SK-N-SH (cell line): ENCODE measurements around the gene ILK. TPM values are rescaled to one million over a fixed set of nuclear protein-coding genes. Genes with fewer than 3 reads are reported as not detected.
A peak's percentile ranks its signal among the peaks of the same experiment; 100 is the strongest.

ENCODE experiments used
- CTCF ChIA-PET: fragments of 300-600, 350-600 bp; formaldehyde crosslinking; extraction: SDS; loops from one replicate; lab custom pipeline; 2021; lab: Yijun Ruan, JAX
- POLR2A ChIA-PET: fragments of 350-600 bp; sonication (Branson Sonifier 250); formaldehyde crosslinking; extraction: SDS; loops from one replicate; lab custom pipeline; 2020; ENCODE audit warnings: antibody characterized with exemption, inconsistent platforms; lab: Yijun Ruan, JAX
- DNase-seq: peaks from one replicate; pipeline ENCODE4 v3.0.0; 2012
- H2AFZ ChIP-seq: fragments of 200-600 bp; sonication (generic); 2 replicates; pipeline ENCODE4 v1.8.1; 2016; ENCODE audit warnings: antibody characterized with exemption, mild to moderate bottlenecking, low read depth
- H3F3A ChIP-seq: fragments of 200-600 bp; sonication (generic); replicated peaks from 2 replicates; pipeline ENCODE3; 2016; ENCODE audit warnings: antibody characterized with exemption, mild to moderate bottlenecking; ENCODE audit not compliant: insufficient read depth
- H3K27ac ChIP-seq, 2 experiments: fragments of 200-500 bp in 1 of 2; fragments of 200-600 bp in 1 of 2; sonication (Bioruptor generic) in 1 of 2; sonication (generic), shearing (Covaris generic) in 1 of 2; 2 replicates each; pipeline versions ENCODE4 v1.5.1 to v1.6.1; 2014 to 2016; ENCODE audit warnings: low read depth in 2 of 2, inconsistent platforms in 1 of 2, low read length in 1 of 2, mild to moderate bottlenecking in 1 of 2, mixed read lengths in 1 of 2
- H3K27me3 ChIP-seq: fragments of 200-600 bp; sonication (generic), shearing (Covaris generic); 2 replicates; pipeline ENCODE4 v1.6.1; 2016; ENCODE audit warnings: mixed run types; ENCODE audit not compliant: insufficient read depth
- H3K36me3 ChIP-seq, 2 experiments: fragments of 200-500 bp in 1 of 2; fragments of 200-600 bp in 1 of 2; sonication (Bioruptor generic) in 1 of 2; sonication (generic) in 1 of 2; replicated peaks in 1 of 2; 2 replicates each; pipeline versions ENCODE3 to v1.5.1; 2014 to 2016; ENCODE audit warnings: low read length in 1 of 2, mild to moderate bottlenecking in 1 of 2; ENCODE audit not compliant: insufficient read depth in 2 of 2, control insufficient read depth in 1 of 2
- H3K4me1 ChIP-seq, 2 experiments: fragments of 200-500 bp in 1 of 2; fragments of 200-600 bp in 1 of 2; sonication (Bioruptor generic) in 1 of 2; sonication (generic), shearing (Covaris generic) in 1 of 2; 2 replicates each; pipeline versions ENCODE4 v1.5.1 to v1.6.1; 2014 to 2016; ENCODE audit warnings: low read depth in 1 of 2, low read length in 1 of 2, mixed run types in 1 of 2; ENCODE audit not compliant: insufficient read depth in 2 of 2, control insufficient read depth in 1 of 2
- H3K4me2 ChIP-seq: fragments of 200-600 bp; sonication (generic), shearing (Covaris generic); 2 replicates; pipeline ENCODE4 v1.6.1; 2017; ENCODE audit warnings: mixed run types
- H3K4me3 ChIP-seq, 2 experiments: fragments of 200-500 bp in 1 of 2; fragments of 200-600 bp in 1 of 2; sonication (Bioruptor generic) in 1 of 2; sonication (generic), shearing (Covaris generic) in 1 of 2; 2 replicates each; pipeline versions ENCODE4 v1.5.1 to v1.8.1; 2014 to 2016; ENCODE audit warnings: low read depth in 2 of 2, inconsistent platforms in 1 of 2, low read length in 1 of 2, mild to moderate bottlenecking in 1 of 2, mixed read lengths in 1 of 2, moderate library complexity in 1 of 2
- H3K79me2 ChIP-seq: fragments of 200-600 bp; sonication (generic); 2 replicates; pipeline ENCODE4 v1.8.1; 2017; ENCODE audit warnings: mild to moderate bottlenecking; ENCODE audit not compliant: insufficient read depth
- H3K9ac ChIP-seq: fragments of 200-600 bp; sonication (generic); 2 replicates; pipeline ENCODE4 v1.6.1; 2017; ENCODE audit warnings: mixed run types
- H3K9me2 ChIP-seq: fragments of 200-600 bp; sonication (generic); 2 replicates; pipeline ENCODE4 v1.6.1; 2017; ENCODE audit warnings: mixed run types
- H3K9me3 ChIP-seq: fragments of 200-600 bp; sonication (generic); 2 replicates; pipeline ENCODE4 v1.6.1; 2017; ENCODE audit warnings: mixed run types, mild to moderate bottlenecking, moderate library complexity
- H4K20me1 ChIP-seq: fragments of 200-600 bp; sonication (generic); 2 replicates; pipeline ENCODE4 v1.6.1; 2017; ENCODE audit warnings: mild to moderate bottlenecking, mixed run types; ENCODE audit not compliant: insufficient read depth
- CHD2 ChIP-seq: fragments of 150-350 bp; IDR thresholded peaks from 2 replicates; pipeline ENCODE4 v1.6.1; 2018; ENCODE audit warnings: low read length; ENCODE audit not compliant: partially characterized antibody
- EP300 ChIP-seq, 2 experiments: IDR thresholded peaks; 2 replicates each; pipeline versions ENCODE4 v1.4.0 to v1.6.1; 2012; ENCODE audit warnings: borderline replicate concordance in 1 of 2, low read depth in 1 of 2, low read length in 1 of 2
- FOSL2 ChIP-seq: IDR thresholded peaks from 2 replicates; pipeline ENCODE4 v1.4.0; 2012; ENCODE audit warnings: low read depth, mild to moderate bottlenecking, moderate library complexity, borderline replicate concordance
- FOXJ3 ChIP-seq: sonication (generic); formaldehyde crosslinking; IDR thresholded peaks from 2 replicates; pipeline ENCODE4 v1.5.1; 2020; ENCODE audit warnings: mild to moderate bottlenecking, missing genetic modification reagents
- FOXM1 ChIP-seq: IDR thresholded peaks from 2 replicates; pipeline ENCODE4 v1.4.0; 2012; ENCODE audit warnings: low read depth, mild to moderate bottlenecking
- GATA2 ChIP-seq: sonication (generic); formaldehyde crosslinking; IDR thresholded peaks from 2 replicates; pipeline ENCODE4 v1.5.0; 2020; ENCODE audit warnings: mild to moderate bottlenecking, missing genetic modification reagents
- JUND ChIP-seq: IDR thresholded peaks from 2 replicates; pipeline ENCODE4 v1.4.0; 2012
- MEF2A ChIP-seq: IDR thresholded peaks from 2 replicates; pipeline ENCODE4 v1.4.0; 2012; ENCODE audit warnings: low read depth, borderline replicate concordance
- MXI1 ChIP-seq: IDR thresholded peaks from 2 replicates; pipeline ENCODE4 v1.6.1; 2012; ENCODE audit warnings: mild to moderate bottlenecking, low read depth, low read length, improper control_type of control experiment
- POLR2AphosphoS5 ChIP-seq: IDR thresholded peaks from 2 replicates; pipeline ENCODE4 v1.6.1; 2012; ENCODE audit warnings: low read depth, low read length
- RAD21 ChIP-seq: IDR thresholded peaks from 2 replicates; pipeline ENCODE4 v1.6.1; 2012; ENCODE audit warnings: mild to moderate bottlenecking, low read length
- RCOR1 ChIP-seq: fragments of 150-350 bp; IDR thresholded peaks from 2 replicates; pipeline ENCODE4 v1.6.1; 2017; ENCODE audit warnings: antibody characterized with exemption, low read length
- TCF12 ChIP-seq: IDR thresholded peaks from 2 replicates; pipeline ENCODE4 v1.4.0; 2012
- TEAD4 ChIP-seq: IDR thresholded peaks from 2 replicates; pipeline ENCODE4 v1.4.0; 2012; ENCODE audit warnings: mild to moderate bottlenecking, borderline replicate concordance; ENCODE audit not compliant: insufficient read depth
- YY1 ChIP-seq: IDR thresholded peaks from 2 replicates; pipeline ENCODE4 v1.4.0; 2012; ENCODE audit warnings: low read depth, mild to moderate bottlenecking
- WGBS: methylation state at CpG from one replicate; pipeline ENCODE4 v1.1.6; 2017; ENCODE audit warnings: low lambda C conversion rate; 5-methylcytosine and 5-hydroxymethylcytosine counted together
- polyA plus RNA-seq, 3 experiments: library from polyadenylated mRNA; depleted of rRNA; stranded (reverse); fragments of >200 nt; gene quantifications; 2 replicates each; pipeline ENCODE4 v1.2.3, GENCODE V29; 2012
- TF ChIP-seq, protein P1 (sequence below): IDR thresholded peaks from 2 replicates; pipeline ENCODE4 v1.4.0; 2012; ENCODE audit warnings: low read depth, borderline replicate concordance
- TF ChIP-seq, protein P2 (sequence below): IDR thresholded peaks from 2 replicates; pipeline ENCODE4; 2012

ILK gene
- polyA plus RNA-seq, 1 of the 3 experiments (the other 2 are of a cell fraction): 241 TPM

DNA sequence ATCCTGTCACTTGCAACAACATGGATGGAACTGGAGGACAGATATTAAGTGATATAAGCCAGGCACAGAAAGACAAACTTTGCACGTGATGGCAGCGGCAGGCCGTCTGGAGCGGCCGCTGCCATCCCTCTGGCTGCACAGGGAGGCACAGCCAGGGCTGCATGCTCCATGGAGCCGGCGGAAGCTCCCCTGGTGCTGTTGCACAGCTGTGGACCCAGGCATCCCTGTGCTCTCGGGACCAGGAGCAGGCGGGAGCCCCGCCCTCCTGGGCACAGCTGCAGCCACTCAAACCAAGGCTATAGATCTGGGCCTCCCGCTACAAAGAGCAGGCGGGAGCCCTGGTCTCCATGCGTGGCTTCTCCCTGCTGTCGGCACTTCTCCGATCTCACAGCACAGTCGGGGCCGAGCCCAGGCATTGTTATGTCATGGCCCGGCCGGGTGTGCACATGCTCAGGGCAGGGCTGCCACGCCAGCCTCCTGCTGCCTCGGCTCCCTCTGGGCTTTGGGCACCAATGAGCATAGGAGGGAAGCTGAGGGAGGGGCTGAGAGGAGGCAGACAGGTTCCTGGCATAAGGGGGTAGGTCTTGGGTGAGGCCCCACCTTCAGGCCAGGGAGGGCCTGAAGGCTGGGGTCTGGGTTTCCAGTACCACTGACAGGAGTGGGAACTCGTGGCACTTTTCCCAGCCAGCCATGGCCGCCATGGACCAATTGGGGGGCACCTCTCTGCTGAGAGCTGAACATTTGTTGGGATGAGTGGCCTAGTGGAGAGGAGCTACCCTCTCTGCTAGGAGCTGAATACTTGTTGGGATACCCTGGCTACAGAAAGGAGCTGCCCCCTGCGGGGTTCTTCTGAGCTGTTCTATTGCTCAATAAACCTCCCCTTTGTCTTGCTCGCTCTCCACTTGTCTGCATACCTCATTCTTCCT is 16.9 kb upstream of the ILK start:
- Histone ChIP-seq H3F3A (peaks cover 12% of the 10 kb centered on the region), H3K4me1 (peaks cover 8 to 11% of the 10 kb centered on the region in 2 experiments; a peak in 2 of 4 replicates), H3K79me2 (no peaks in the 10 kb centered on the region; the same call in 1 of the 2 replicates), H3K9me2 (peaks cover 2% of the 10 kb centered on the region; the same call in 1 of the 2 replicates), H3K9me3 (peaks cover 27% of the 10 kb centered on the region; the same call in 1 of the 2 replicates), H2AFZ (no peak overlapping the region), H4K20me1 (no peaks in the 10 kb centered on the region), H3K27me3 (no peaks in the 10 kb centered on the region), H3K27ac (peak overlapping the region in 1 of 2 experiments; percentile 62; a peak in 2 of 4 replicates)
- POLR2A ChIA-PET: interaction anchor here (0.5 kb wide), 2 partner anchors 14 to 168 kb away, joined by 3 to 4 read pairs; partner anchors contain the start of gene APBB1
- peak; percentile 63 for DNase-seq
- TF ChIP-seq MXI1 (peak; percentile 64; the same call in 1 of the 2 replicates), YY1 (no peak)
- TF ChIP-seq, all 33 proteins: peak for 1
- Histone ChIP-seq H3K4me3 (peak overlapping the region in 1 of 2 experiments; percentile 16; a peak in 1 of 4 replicates), H3K9ac (no peak overlapping the region), H3K4me2 (no peak overlapping the region), H3K36me3 (peaks cover 3 to 19% of the 10 kb centered on the region in 2 experiments)
- CTCF ChIA-PET: interaction anchor here (0.8 to 1.5 kb wide), 7 partner anchors 11 to 208 kb away, joined by 3 to 5 read pairs (median 3); partner anchors contain the start of gene ILK
- WGBS: 73% methylated on average over 12 of the region's 25 CpGs

DNA sequence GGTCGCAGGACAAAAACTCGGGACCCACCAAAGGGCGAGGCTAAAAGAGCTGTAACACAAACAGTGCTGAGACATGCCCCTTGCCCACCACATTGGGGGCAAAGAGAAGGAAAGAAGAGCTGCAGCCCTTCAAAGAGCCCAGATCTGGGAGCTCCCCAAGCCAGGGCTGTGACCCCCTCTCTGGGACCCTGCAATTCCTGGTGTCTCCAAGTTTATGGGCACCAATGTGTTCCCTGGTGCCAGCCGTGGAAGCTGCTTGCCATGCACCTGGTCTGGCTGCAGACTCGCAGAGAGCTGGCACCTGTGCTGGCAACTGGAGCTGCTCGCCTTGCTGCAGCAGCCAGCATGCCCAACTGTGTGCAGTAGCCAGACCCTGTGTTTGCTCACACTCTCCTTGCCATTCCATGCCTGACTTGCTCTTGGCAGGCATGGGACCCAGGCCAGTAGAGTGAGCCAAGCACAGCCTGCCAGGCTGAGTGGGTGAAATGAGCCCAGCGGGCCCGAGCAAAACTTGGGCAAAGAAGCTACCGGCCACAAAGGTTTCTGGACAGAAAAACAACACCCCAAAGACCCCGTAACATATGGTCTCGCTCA is 16.1 kb upstream of the ILK start:
- H3K27me3 ChIP-seq: no peaks in the 10 kb centered on the region
- no peak overlapping the region for H3K27ac ChIP-seq
- peaks cover 8 to 11% of the 10 kb centered on the region in 2 experiments; a peak in 2 of 4 replicates for H3K4me1 ChIP-seq
- H3K36me3 ChIP-seq: peaks cover 6 to 22% of the 10 kb centered on the region in 2 experiments
- no peak overlapping the region for H3K4me3 ChIP-seq
- H3K79me2 ChIP-seq: no peaks in the 10 kb centered on the region; the same call in 1 of the 2 replicates
- H3K9me3 ChIP-seq: peaks cover 24% of the 10 kb centered on the region; the same call in 1 of the 2 replicates
- 96% methylated on average over 10 of the region's 11 CpGs for WGBS
- H4K20me1 ChIP-seq: no peaks in the 10 kb centered on the region
- no peak overlapping the region for H3K9ac ChIP-seq
- peaks cover 12% of the 10 kb centered on the region for H3F3A ChIP-seq
- peaks cover 2% of the 10 kb centered on the region; the same call in 1 of the 2 replicates for H3K9me2 ChIP-seq
- ChIA-PET POLR2A (no interaction called here), CTCF (interaction anchor here (0.9 to 1.5 kb wide), 6 partner anchors 12 to 208 kb away, joined by 3 to 5 read pairs (median 3); no protein-coding TSS in a partner anchor)
- 0 out of 2 replicates have a peak overlapping the region, but pooled peaks have one; percentile 23 for H3K4me2 ChIP-seq
- DNase-seq: no peak
- no peak for TF ChIP-seq FOXM1
- no peak for TF ChIP-seq CHD2
- no peak overlapping the region for H2AFZ ChIP-seq

DNA sequence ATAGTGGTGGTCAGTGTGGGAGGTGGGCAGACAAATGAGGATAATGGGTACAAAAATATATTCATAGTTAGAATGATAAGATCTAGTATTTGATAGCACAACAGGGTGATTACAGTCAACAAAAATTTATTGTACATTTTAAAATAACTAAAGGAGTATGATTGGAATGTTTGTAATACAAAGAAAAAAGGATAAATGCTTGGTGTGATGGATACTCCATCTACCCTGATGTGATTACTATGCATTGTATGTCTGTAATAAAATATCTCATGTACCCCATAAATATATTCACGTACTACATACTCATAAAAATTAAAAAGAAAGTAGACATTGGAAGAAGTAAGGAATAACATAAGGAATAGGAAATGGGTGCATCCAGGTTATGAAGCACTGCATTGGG is 15.6 kb upstream of the ILK start:
- peaks cover 8 to 11% of the 10 kb centered on the region in 2 experiments; a peak in 2 of 4 replicates for H3K4me1 ChIP-seq
- no peaks in the 10 kb centered on the region for H3K27me3 ChIP-seq
- ChIA-PET POLR2A (no interaction called here), CTCF (interaction anchor here (1.1 to 1.5 kb wide), 3 partner anchors 96 to 209 kb away, joined by 3 to 5 read pairs (median 4); no protein-coding TSS in a partner anchor)
- DNase-seq: no peak
- no peaks in the 10 kb centered on the region for H3K79me2 ChIP-seq
- H3K27ac ChIP-seq: no peak overlapping the region
- H3K4me2 ChIP-seq: 0 out of 2 replicates have a peak overlapping the region, but pooled peaks have one; percentile 23
- H3K9ac ChIP-seq: no peak overlapping the region
- 67% methylated on average over 1 of the region's 1 CpG for WGBS
- H3K9me3 ChIP-seq: peaks cover 18% of the 10 kb centered on the region; the same call in 1 of the 2 replicates
- no peaks in the 10 kb centered on the region for H4K20me1 ChIP-seq
- no peaks in the 10 kb centered on the region for H3K9me2 ChIP-seq
- peak overlapping the region; percentile 8; the same call in 1 of the 2 replicates for H2AFZ ChIP-seq
- H3K36me3 ChIP-seq: peaks cover 6 to 18% of the 10 kb centered on the region in 2 experiments
- peaks cover 12% of the 10 kb centered on the region for H3F3A ChIP-seq
- no peak overlapping the region for H3K4me3 ChIP-seq
- no peak for TF ChIP-seq EP300 (IDR thresholded peaks at IDR 0.05; ENCODE audit: borderline replicate concordance in 1 of 2, low read depth in 1 of 2, low read length in 1 of 2)
- TF ChIP-seq, protein P1, sequence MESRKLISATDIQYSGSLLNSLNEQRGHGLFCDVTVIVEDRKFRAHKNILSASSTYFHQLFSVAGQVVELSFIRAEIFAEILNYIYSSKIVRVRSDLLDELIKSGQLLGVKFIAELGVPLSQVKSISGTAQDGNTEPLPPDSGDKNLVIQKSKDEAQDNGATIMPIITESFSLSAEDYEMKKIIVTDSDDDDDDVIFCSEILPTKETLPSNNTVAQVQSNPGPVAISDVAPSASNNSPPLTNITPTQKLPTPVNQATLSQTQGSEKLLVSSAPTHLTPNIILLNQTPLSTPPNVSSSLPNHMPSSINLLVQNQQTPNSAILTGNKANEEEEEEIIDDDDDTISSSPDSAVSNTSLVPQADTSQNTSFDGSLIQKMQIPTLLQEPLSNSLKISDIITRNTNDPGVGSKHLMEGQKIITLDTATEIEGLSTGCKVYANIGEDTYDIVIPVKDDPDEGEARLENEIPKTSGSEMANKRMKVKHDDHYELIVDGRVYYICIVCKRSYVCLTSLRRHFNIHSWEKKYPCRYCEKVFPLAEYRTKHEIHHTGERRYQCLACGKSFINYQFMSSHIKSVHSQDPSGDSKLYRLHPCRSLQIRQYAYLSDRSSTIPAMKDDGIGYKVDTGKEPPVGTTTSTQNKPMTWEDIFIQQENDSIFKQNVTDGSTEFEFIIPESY: no peak
- no peak for TF ChIP-seq MEF2A
- TF ChIP-seq FOSL2: no peak
- TF ChIP-seq JUND: no peak
- TF ChIP-seq TCF12: 0 out of 2 replicates have a peak, but pooled peaks have one; percentile 8
- TF ChIP-seq GATA2 (CRISPR knock-in tag): no peak
- TF ChIP-seq TEAD4: no peak
- TF ChIP-seq FOXJ3: no peak
- TF ChIP-seq, protein P2, sequence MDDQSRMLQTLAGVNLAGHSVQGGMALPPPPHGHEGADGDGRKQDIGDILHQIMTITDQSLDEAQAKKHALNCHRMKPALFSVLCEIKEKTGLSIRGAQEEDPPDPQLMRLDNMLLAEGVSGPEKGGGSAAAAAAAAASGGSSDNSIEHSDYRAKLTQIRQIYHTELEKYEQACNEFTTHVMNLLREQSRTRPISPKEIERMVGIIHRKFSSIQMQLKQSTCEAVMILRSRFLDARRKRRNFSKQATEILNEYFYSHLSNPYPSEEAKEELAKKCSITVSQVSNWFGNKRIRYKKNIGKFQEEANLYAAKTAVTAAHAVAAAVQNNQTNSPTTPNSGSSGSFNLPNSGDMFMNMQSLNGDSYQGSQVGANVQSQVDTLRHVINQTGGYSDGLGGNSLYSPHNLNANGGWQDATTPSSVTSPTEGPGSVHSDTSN: peak; percentile 60; the same call in 1 of the 2 replicates
- no peak for TF ChIP-seq POLR2AphosphoS5
- TF ChIP-seq RAD21: no peak
- TF ChIP-seq RCOR1: no peak
